Testis (tissue), 2 donors: ENCODE results near the gene GOT2.

Source experiments
- CTCF ChIP-seq, 3 experiments: fragments of 450-650 bp in 2 of 3; fragments of 200-600 bp in 1 of 3; sonication (generic) in 1 of 3; IDR thresholded peaks; one replicate each; pipeline ENCODE4 v1.5.1; 2016 to 2019; ENCODE audit warnings: antibody characterized with exemption in 3 of 3, mild to moderate bottlenecking in 2 of 3, moderate library complexity in 1 of 3
- POLR2A ChIP-seq: fragments of 450-650 bp; IDR thresholded peaks from one replicate; pipeline ENCODE4 v1.6.1; 2017; ENCODE audit warnings: antibody characterized with exemption, mild to moderate bottlenecking, moderate library complexity

GRCh38 chr16:58773870-58774269 lies 39.8 kb upstream of the GOT2 start:
- no peak for TF ChIP-seq CTCF (IDR thresholded peaks at IDR 0.05)
- no peak for TF ChIP-seq POLR2A
